NCI-H2196 treated with DMSO at 0.1 percent for 48 hours (cell line): ENCODE data around the gene RGS6.

Experiments used
- DNase-seq: peaks from one replicate; lab custom pipeline; 2025; ENCODE audit not compliant: unreplicated experiment; lab: John Stamatoyannopoulos, UW

RGS6 gene

GRCh38 chr14:72154645-72155378 is 222.6 kb downstream of the RGS6 start:
- DNase-seq, result no peak

GRCh38 chr14:72155379-72155993 is 223.3 kb downstream of the RGS6 start:
- DNase-seq, result no peak

DNA sequence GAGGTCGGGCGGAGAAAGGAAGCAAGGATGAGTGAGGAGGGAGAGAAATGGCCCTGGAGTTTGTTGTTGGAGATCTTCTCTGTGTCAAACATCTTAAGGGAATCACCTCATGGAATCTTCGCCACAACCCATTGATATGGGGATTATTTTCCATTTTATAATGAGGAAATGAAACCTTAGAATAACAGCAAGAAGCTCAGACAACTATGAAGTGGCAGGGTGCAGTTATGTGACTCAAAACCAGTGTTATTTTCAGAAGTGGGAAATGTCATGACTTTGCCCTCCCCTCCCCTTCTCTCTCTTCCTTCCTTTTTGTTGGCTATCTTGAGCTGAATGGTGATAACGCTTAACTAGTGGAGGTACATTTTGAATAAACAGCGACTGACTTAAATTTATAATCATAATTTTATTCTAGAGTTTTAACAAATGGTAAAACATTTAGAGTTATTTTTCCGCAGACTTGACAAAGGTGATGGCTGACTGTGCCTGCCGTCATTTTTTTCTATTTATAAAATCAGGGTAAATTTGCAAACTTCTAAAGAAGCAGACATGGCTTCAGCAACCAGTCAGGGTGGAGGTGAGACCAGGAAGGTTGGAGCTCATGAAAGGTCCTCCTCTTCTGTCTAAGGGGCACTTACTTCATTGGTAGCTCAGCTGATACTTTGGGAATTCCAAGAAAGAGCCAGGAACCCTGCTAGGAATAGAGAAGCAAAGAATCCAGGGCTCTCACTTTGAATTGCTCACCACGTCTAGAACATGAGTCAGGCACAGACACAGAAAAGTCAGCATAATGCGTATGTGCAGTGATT is 232.4 kb downstream of the RGS6 start:
- DNase-seq, result no peak

- no peak for DNase-seq
Measured at GRCh38 chr14:72165229-72165698, 233.0 kb downstream of the RGS6 start.

- DNase-seq, result no peak
Measured at GRCh38 chr14:72169521-72169920, 237.3 kb downstream of the RGS6 start.

DNA sequence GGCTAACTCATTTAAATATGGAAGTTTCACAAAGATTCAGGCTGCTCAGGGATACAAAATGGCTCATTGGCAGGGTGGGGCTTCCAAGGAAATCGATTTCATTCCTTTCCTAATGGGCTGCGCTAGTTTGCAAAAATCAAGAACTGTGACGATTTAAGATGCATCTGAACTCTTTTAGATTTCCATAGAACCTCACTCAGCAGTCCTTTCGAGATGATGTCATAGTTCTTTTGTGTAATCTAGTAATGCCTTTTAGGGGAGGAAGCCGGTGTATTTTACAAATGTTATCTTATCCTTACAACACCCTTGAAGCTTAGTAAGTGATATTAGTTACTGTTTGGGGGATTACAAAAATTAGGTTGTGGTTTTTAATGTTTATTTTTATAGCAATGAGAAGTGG is 239.8 kb downstream of the RGS6 start:
- no peak for DNase-seq

DNA sequence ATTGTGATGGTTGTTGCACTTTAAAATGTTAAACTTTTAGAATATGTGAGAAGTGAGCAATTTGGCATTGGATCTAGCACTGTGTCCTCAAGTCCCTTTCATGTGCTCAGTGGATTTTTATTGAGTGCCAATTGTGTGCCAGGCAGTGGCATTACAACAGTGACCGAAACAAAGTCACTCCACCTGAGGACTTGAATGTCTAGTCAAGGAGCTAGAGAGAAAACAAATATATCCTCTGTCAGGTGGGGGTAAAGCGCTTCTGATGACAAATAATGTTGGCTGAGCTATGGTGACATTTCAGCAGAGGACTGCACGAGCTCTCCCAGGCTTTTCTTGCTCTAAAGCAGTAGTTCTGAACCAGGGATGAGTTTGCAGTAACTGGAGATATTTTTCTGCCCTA is 240.4 kb downstream of the RGS6 start:
- DNase-seq, result no peak

- DNase-seq, result no peak
Measured at GRCh38 chr14:72173038-72173720, 240.9 kb downstream of the RGS6 start.

DNA sequence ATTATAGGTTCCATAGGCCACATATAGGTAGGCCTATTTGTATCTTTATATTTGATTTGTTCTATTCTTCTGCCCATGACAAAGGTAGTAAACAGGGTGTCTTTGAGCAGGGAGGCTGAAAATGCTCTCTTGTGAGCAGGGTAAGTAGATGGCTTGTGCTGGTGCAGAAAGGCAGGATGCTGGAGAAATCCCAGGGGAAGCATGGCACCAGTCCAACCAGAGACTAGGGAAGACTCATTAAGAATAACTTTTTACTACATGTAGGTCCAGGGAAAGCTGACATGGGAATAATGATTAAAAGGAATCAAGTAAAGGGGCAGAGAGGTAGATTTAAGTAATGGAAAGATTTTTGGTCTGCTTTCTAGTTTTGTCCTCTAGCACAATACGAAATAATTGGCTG is 245.0 kb downstream of the RGS6 start:
- no peak for DNase-seq

- no peak for DNase-seq
Measured at GRCh38 chr14:72178517-72178916, 246.3 kb downstream of the RGS6 start.

DNA sequence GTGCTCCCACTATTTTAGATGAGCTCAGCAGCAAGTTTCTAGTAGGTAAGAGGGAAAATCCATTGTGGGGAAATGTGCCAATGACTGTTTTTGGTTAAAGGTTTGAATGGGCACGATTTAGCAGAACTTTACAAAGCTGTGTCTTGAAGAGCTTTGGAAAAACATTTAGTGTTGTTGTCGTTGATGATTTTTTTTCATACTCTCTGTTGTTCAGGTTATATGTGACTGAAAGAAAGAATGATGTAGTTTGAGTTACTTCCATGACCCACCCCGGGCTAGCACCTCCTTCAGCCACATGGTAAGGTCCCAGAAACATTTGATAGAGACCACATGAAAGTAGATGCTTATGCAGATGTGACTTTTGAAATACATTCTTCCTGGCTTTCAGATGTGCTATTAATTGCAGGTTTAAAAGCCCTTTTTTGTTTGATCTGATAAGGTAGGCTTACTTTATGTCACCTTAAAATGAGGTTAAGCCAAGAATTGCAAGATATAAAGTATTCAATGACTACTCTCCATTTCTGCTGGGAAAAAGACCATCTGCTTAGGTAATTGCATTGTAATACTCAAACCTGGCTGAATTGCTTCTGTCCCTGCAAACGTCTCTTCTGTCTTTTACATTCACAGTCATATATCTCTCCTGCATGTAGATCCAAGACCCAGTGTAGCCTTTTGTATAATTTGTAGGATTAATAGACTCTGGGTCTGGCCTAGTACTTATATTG is 250.6 kb downstream of the RGS6 start:
- DNase-seq, result no peak

DNA sequence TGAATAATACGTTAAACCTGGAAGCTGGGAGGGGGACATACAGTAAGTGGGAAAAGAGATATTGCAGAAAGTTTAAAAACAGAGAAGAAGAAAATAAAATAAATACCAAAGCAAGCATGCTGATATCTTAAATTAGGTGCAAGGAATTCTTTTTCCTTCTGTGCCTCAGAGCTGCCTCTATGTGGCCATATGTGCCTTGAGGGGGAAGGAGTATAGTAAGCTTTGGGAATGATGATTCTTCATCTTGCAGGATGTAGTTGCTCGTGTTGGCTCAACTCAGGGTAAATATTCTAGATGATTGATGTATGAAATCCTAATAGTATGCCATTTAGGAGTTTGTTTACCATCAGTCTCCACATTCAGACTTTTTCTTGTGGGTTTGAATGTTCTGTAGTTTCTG is 251.4 kb downstream of the RGS6 start:
- no peak for DNase-seq

DNA sequence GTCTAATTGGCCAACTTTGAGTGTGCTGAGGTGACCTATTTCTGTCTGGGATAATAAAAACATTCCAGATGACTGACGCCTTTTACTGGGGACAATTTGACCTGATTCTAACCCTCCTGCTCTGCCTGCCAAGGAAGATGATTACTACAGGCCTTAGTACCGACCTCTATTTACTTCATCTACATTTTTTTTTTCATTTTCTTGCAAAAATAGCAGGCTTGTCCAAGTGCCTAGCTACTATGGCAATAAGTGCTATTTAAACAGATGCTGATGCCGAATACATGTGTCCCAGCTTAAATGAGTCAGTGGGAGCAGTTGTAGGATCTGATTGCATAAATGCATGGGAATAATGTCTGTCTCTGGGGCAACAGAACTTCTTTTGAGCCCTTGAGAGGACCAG is 254.3 kb downstream of the RGS6 start:
- no peak for DNase-seq

DNA sequence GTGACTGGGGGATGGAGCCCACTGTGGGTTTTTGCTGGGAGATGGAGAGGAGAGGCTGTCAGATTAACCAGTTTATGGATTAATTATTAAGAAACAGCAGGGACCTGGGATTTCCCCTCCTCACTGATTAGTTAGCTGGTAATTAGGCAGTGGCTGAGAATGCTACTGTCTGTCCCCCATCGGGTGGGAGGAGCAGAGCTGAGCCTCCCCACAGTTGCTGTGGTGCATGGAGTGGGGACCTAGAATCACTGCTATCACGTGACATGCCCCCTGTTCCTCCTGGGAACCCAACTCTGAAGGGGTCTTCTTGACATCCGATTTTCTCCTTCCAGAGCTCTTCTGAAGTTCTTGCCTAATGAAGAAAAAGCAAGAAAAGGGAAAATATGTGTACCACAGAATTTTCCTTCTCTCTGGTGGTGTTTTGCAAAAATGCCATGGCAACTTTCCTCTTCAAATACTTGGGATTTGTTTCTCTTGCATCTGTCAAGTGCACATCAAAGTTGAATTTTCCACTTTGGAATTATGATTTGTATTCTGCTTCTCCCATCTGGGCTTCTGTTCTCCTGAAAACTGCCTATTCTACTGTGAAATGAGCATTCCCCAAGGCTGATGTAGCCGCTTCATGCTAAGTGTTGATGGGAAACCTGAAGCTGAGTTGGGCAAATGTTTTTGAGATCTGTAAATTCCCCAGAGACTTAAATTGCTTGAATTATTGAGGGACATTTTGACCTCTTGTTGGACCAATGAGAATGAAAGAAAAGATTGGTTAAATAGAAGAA is 264.2 kb downstream of the RGS6 start:
- DNase-seq, result no peak

GRCh38 chr14:72201645-72202044 is 269.4 kb downstream of the RGS6 start:
- DNase-seq, result no peak

DNA sequence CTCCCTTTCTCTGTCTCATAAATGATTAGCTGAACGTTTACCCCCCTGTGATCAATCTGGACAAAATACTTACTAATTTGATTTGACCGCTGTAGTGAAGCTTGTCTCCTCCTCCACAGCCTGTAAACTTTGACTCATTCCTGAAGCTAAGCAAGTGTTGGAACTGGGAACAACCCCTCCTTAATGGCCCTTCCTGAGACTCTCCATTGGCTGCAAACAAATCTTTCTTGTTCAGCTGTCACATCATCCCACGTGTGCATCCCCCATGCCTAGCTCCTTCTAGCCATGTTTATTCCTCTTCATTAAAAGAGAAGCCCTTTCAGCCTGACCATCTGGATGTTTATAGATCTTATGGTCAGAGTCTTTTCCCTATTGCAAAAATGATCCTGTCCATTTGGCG is 281.2 kb downstream of the RGS6 start:
- no peak for DNase-seq

DNA sequence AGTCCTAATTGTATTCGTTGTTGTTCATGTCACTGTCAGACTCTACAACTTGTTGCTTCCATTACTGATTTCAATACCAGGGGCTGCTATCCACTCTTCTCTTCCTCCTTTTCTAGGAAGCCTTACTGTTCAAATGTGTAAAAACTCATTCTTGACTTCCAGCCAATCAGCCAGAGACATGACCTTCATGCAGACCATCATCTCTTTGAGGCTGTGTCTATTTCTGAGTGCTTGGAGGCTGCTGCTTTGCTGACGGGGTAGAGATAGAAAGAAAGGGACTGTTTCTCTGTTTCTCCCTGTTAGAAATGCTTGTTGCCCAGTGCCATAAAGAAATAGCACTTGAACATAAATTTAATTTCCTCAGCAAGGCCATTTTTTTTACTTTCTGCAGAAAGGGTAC is 282.9 kb downstream of the RGS6 start:
- no peak for DNase-seq

DNA sequence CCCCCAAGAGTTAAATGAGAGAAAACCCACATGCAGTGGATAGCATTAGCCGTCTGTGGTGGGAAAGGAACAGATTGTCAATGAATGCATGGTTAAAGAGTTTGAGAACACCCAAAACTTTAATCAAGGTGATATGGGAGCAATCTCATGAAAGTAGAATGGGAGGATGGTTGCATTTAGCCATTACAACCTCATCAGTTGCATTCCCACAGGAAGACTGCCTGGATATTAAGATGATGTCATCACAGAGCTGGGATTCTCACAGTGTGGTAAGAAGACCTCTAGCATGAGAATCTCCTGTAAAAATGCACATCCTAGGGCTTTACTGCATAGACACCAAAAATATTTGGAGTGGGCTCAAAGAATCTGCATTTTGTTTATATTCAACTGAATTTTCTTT is 284.9 kb downstream of the RGS6 start:
- DNase-seq, result no peak

- no peak for DNase-seq
Measured at GRCh38 chr14:72222046-72222445, 289.8 kb downstream of the RGS6 start.

- no peak for DNase-seq
Measured at GRCh38 chr14:72236629-72237028, 304.4 kb downstream of the RGS6 start.
